ENCODE measurements around the gene ORAI3. TPM values are rescaled to one million over a fixed set of nuclear protein-coding genes. Genes with fewer than 3 reads are reported as not detected.

ORAI3 gene
- total RNA-seq, 2 experiments from 2014 or later = 30.3 to 33.6 TPM

GRCh38 chr16:30953511-30954124, 4.8 kb downstream of the ORAI3 start:
- Mint-ChIP-seq H3K4me3 (no peak overlapping the region), H3K36me3 (ENCODE audit: low read depth) (peaks cover 15% of the 10 kb centered on the region), H3K27me3 (no peaks in the 10 kb centered on the region), H3K9me3 (no peaks in the 10 kb centered on the region), H3K27ac (no peak overlapping the region), H3K4me1 (peaks cover 48% of the 10 kb centered on the region)
- ChIA-PET CTCF (interaction anchor here (0.8 to 4.3 kb wide), 17 partner anchors 8 to 916 kb away, joined by 3 to 40 read pairs (median 4); partner anchors contain the start of genes ARMC5, KAT8, STX4 and ZNF646), POLR2A (interaction anchor here (1.0 to 2.7 kb wide), 4 partner anchors 120 to 226 kb away, joined by 3 to 11 read pairs (median 6); partner anchors contain the start of genes FUS, ZNF646 and ZNF668)
- peak; percentile 75 for DNase-seq

GRCh38 chr16:30954993-30955392, 6.1 kb downstream of the ORAI3 start:
- Mint-ChIP-seq H3K4me3 (no peak overlapping the region), H3K36me3 (ENCODE audit: low read depth) (peaks cover 21% of the 10 kb centered on the region), H3K27ac (no peak overlapping the region), H3K4me1 (peaks cover 52% of the 10 kb centered on the region), H3K9me3 (no peaks in the 10 kb centered on the region), H3K27me3 (no peaks in the 10 kb centered on the region)
- ChIA-PET CTCF (interaction anchor here (1.0 to 4.3 kb wide), 6 partner anchors 11 to 187 kb away, joined by 3 to 40 read pairs (median 6); partner anchors contain the start of genes KAT8, ZNF646 and ZNF668), POLR2A (interaction anchor here (2.7 kb wide), 1 partner anchor 187 kb away, joined by 7 read pairs; no protein-coding TSS in a partner anchor)
- DNase-seq = no peak

- Mint-ChIP-seq H3K4me3 (peak overlapping the region; percentile 90), H3K36me3 (ENCODE audit: low read depth) (peaks cover 32% of the 10 kb centered on the region), H3K27ac (peak overlapping the region; percentile 99), H3K4me1 (peaks cover 45% of the 10 kb centered on the region), H3K27me3 (no peaks in the 10 kb centered on the region), H3K9me3 (no peaks in the 10 kb centered on the region)
- DNase-seq = peak; percentile 87
- POLR2A ChIA-PET = interaction anchor here (0.6 to 2.1 kb wide), 8 partner anchors 8 to 756 kb away, joined by 3 to 5 read pairs (median 4); partner anchors contain the start of genes FUS, ORAI3, ZNF646 and ZNF668
- CTCF ChIA-PET = interaction anchor here (0.7 to 4.3 kb wide), 2 partner anchors 15 to 161 kb away, joined by 3 to 40 read pairs; partner anchors contain the start of gene KAT8
Measured at GRCh38 chr16:30956601-30957455, 8.0 kb downstream of the ORAI3 start.

- H3K4me3 Mint-ChIP-seq = peak within 1 kb of the TSS; percentile 90
- ChIA-PET POLR2A (interaction anchor here (0.6 to 2.1 kb wide), 7 partner anchors 8 to 756 kb away, joined by 3 to 5 read pairs (median 4); partner anchors contain the start of genes FUS, ORAI3, ZNF646 and ZNF668), CTCF (interaction anchor here (0.7 to 1.3 kb wide), 2 partner anchors 160 to 184 kb away, joined by 3 to 4 read pairs; partner anchors contain the start of gene KAT8)
- H3K4me1 Mint-ChIP-seq = peaks cover 44% of the 10 kb centered on the region
- DNase-seq = peak; percentile 97
- no peaks in the 10 kb centered on the region for H3K9me3 Mint-ChIP-seq
- no peaks in the 10 kb centered on the region for H3K27me3 Mint-ChIP-seq
- H3K36me3 Mint-ChIP-seq (ENCODE audit: low read depth) = peaks cover 37% of the 10 kb centered on the region
- H3K27ac Mint-ChIP-seq = peak within 1 kb of the TSS; percentile 99
Measured at GRCh38 chr16:30957456-30958174, 8.7 kb downstream of the ORAI3 start, which contains the start of gene SETD1A. TSS of gene SETD1A (plus strand) at chr16:30957754. CDS start at chr16:30958732, 978 bp downstream.

GRCh38 chr16:30958175-30959079, 9.6 kb downstream of the ORAI3 start:
- CTCF ChIA-PET = interaction anchor here (0.7 to 1.3 kb wide), 4 partner anchors 14 to 183 kb away, joined by 3 to 4 read pairs (median 4); no protein-coding TSS in a partner anchor

GRCh38 chr16:30961384-30961783, 12.5 kb downstream of the ORAI3 start:
- no peaks in the 10 kb centered on the region for H3K9me3 Mint-ChIP-seq
- H3K36me3 Mint-ChIP-seq (ENCODE audit: low read depth) = peaks cover 59% of the 10 kb centered on the region
- ChIA-PET CTCF (interaction anchor here (0.6 to 1.2 kb wide), 2 partner anchors 7 to 195 kb away, joined by 3 read pairs; no protein-coding TSS in a partner anchor), POLR2A (no interaction called here)
- H3K27me3 Mint-ChIP-seq = no peaks in the 10 kb centered on the region
- DNase-seq = no peak
- no peak overlapping the region for H3K4me3 Mint-ChIP-seq
- H3K27ac Mint-ChIP-seq = no peak overlapping the region
- H3K4me1 Mint-ChIP-seq = peaks cover 34% of the 10 kb centered on the region

More at GRCh38 chr16:30958175-30959079, 9.6 kb downstream of the ORAI3 start:
- POLR2A ChIA-PET = interaction anchor here (1.0 to 2.1 kb wide), 6 partner anchors 9 to 222 kb away, joined by 4 to 5 read pairs (median 4); partner anchors contain the start of genes FUS, ZNF646 and ZNF668
- Mint-ChIP-seq H3K4me3 (peak overlapping the region; percentile 89), H3K9me3 (no peaks in the 10 kb centered on the region), H3K27me3 (no peaks in the 10 kb centered on the region), H3K27ac (peak overlapping the region; percentile 83), H3K36me3 (ENCODE audit: low read depth) (peaks cover 41% of the 10 kb centered on the region), H3K4me1 (peaks cover 42% of the 10 kb centered on the region)
- DNase-seq = no peak

GRCh38 chr16:30963925-30964511, 15.2 kb downstream of the ORAI3 start:
- ChIA-PET CTCF (interaction anchor here (1.3 kb wide), 1 partner anchor 22 kb away, joined by 3 read pairs; no protein-coding TSS in a partner anchor), POLR2A (interaction anchor here (0.6 kb wide), 1 partner anchor 473 kb away, joined by 3 read pairs; no protein-coding TSS in a partner anchor)
- no peak overlapping the region for H3K4me3 Mint-ChIP-seq
- H3K4me1 Mint-ChIP-seq = peaks cover 15% of the 10 kb centered on the region
- H3K36me3 Mint-ChIP-seq (ENCODE audit: low read depth) = peaks cover 71% of the 10 kb centered on the region
- no peak overlapping the region for H3K27ac Mint-ChIP-seq
- no peaks in the 10 kb centered on the region for H3K27me3 Mint-ChIP-seq
- no peaks in the 10 kb centered on the region for H3K9me3 Mint-ChIP-seq
- DNase-seq = no peak

GRCh38 chr16:30964574-30965226, 15.8 kb downstream of the ORAI3 start:
- CTCF ChIA-PET = interaction anchor here (1.3 kb wide), 1 partner anchor 22 kb away, joined by 3 read pairs; no protein-coding TSS in a partner anchor
- peaks cover 8% of the 10 kb centered on the region for H3K4me1 Mint-ChIP-seq
- no peak overlapping the region for H3K4me3 Mint-ChIP-seq
- peaks cover 70% of the 10 kb centered on the region for H3K36me3 Mint-ChIP-seq (ENCODE audit: low read depth)
- POLR2A ChIA-PET = no interaction called here
- no peaks in the 10 kb centered on the region for H3K9me3 Mint-ChIP-seq
- no peaks in the 10 kb centered on the region for H3K27me3 Mint-ChIP-seq
- DNase-seq = no peak
- no peak overlapping the region for H3K27ac Mint-ChIP-seq

GRCh38 chr16:30965436-30965835, 16.6 kb downstream of the ORAI3 start:
- Mint-ChIP-seq H3K27me3 (no peaks in the 10 kb centered on the region), H3K9me3 (no peaks in the 10 kb centered on the region), H3K27ac (no peak overlapping the region), H3K36me3 (ENCODE audit: low read depth) (peaks cover 64% of the 10 kb centered on the region), H3K4me1 (peaks cover under 1% of the 10 kb centered on the region), H3K4me3 (no peak overlapping the region)
- POLR2A ChIA-PET = no interaction called here
- no peak for DNase-seq
- CTCF ChIA-PET = no interaction called here

GRCh38 chr16:30966033-30966619, 17.3 kb downstream of the ORAI3 start:
- DNase-seq = no peak
- peaks cover 67% of the 10 kb centered on the region for H3K36me3 Mint-ChIP-seq (ENCODE audit: low read depth)
- no peaks in the 10 kb centered on the region for H3K4me1 Mint-ChIP-seq
- ChIA-PET POLR2A (no interaction called here), CTCF (interaction anchor here (1.3 kb wide), 1 partner anchor 121 kb away, joined by 4 read pairs; no protein-coding TSS in a partner anchor)
- H3K27ac Mint-ChIP-seq = no peak overlapping the region
- no peaks in the 10 kb centered on the region for H3K27me3 Mint-ChIP-seq
- no peak overlapping the region for H3K4me3 Mint-ChIP-seq
- no peaks in the 10 kb centered on the region for H3K9me3 Mint-ChIP-seq

All from activated CD4-positive, alpha-beta memory T cell treated with anti-CD3 and anti-CD28 coated beads, Interleukin-2, amount 10 ng/mL, durations not matched to agents 7 days and 5 days (primary cell).